ENCODE measurements around the gene DYNC1I1.

DYNC1I1 gene

DNA sequence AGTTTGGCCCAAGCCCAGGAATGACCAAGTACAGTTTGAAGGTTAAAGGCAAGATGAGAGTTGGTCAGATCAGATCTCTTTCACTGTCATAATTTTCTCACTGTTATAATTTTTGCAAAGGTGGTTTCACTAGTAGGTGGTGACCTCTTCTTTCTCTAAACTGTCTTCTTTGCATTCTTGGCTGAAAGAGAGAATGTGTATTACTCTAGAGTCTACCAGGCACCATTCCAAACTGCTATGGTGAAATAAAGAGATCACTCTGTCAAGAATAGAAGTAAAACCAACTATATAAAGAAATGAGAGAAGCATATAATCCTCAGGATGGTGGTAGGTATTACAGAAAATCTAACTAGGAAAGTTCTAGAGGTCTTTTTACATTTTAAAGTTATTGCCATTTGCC lies 72.7 kb downstream of the DYNC1I1 start:
- DNase-seq (ENCODE audit: insufficient read length, low spot score), result no peak

DNA sequence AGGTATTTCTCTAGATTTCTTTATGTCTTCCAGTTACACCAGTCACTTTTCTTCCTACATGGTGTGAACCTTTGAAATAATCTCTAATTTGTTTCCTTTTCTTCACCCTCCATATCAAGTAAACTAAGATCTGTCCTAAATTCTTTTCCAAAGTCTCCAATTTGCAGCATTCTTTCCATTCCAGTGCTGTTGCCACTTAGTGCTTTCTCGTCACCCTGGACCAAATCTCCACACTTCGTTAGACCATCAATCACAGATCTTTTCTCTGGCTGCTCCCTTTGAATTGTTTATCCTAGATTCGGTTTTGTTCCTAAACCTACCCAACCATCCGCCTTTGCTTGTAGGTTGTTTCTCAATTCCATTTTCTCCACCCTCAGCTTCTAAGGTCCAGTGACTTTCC lies 74.7 kb downstream of the DYNC1I1 start:
- no peak for FAIRE-seq

More for the DNA sequence above, 72.7 kb downstream of the DYNC1I1 start:
- FAIRE-seq, result no peak

DNA sequence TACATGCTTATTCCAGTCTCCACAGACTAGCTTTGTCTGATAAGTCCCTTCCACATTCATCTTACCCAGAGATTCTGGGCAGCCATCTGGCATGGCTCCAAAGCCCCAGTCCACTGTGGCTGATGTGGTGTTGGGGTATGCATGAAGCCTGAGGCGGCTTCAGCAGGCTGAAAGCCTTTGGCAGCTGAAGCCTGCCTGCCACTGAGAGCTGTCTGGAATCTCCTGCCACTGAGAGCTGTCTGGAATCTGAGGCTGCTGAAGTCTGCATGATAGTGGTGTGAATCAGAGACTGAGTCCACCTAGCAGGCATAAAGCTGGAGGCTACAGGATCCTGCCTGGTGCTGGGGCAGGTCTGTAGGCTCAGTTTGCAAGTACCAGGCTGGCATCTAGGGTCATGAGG lies 87.1 kb downstream of the DYNC1I1 start:
- no peak for DNase-seq (ENCODE audit: insufficient read length, low spot score)
- FAIRE-seq, result no peak

More for the DNA sequence above, 74.7 kb downstream of the DYNC1I1 start:
- no peak for DNase-seq (ENCODE audit: insufficient read length, low spot score)

DNA sequence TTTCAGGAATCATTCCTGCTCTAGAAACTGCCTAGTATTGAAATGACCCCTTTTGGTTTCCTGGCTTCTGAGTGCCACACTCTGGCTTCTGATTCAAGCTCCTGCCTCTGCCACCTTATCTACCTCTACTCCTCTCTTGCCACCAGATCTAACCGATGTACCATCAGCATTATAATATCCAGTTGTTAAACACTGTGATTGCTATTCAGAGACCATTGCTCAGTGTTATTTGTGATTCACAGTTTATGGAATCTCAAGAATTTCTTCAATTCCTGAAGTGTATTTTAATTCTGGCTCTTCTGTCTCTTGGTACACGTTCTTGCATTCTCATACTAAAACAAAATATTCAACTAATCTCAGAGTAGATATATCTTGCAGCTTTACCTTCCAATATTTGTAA lies 88.7 kb downstream of the DYNC1I1 start:
- FAIRE-seq (no peak), DNase-seq (ENCODE audit: insufficient read length, low spot score) (no peak)

DNA sequence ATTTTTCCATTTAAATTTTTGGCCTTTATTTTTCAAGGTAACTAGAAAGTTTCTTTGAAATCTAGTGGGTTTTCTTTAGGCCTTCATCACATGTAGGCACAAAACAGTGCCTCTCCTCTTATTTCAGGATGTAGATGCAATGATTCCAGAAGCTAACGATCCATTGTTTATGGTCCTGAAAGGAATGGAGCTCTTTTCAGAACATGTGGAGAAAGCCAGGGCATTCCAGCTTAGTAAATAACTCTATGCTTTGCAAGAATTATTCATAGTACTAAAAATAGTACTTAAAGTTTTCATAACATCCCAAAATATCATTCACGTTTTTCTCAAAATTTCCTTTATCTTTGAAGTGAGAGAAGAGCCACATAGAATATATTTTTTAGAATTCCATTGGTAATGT lies 91.3 kb downstream of the DYNC1I1 start:
- no peak for DNase-seq (ENCODE audit: insufficient read length, low spot score)
- FAIRE-seq, result no peak

DNA sequence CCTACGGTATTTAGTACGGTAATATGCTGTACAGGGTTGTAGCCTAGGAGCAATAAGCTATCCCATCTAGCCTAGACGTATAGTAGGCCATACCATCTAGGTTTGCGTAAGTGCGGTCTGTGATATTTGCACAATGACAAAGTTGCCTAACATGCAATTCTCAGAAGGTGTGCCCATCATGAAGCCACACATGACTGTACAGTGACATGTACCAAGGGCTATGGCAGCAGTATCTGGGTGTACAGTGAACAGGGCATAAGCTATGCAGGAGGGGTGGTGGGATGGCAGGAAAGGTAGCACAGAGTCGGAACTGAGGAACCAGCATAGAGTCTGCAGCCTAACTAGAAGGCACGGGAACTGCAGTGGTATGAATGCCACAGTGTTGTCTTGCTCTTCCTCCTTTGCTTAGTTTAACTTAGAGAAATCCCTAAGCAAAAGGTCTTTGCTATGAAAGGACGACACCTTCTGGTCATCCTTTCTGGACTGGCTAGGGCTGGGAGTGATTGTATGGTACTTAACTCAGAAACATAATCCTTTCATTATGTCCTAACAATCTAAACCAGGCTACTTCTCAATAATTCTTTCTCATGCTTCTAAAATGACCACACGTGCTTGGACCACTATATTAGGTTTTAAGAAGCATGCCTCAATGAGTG lies 93.5 kb downstream of the DYNC1I1 start:
- FAIRE-seq (no peak), DNase-seq (ENCODE audit: insufficient read length, low spot score) (no peak)

DNA sequence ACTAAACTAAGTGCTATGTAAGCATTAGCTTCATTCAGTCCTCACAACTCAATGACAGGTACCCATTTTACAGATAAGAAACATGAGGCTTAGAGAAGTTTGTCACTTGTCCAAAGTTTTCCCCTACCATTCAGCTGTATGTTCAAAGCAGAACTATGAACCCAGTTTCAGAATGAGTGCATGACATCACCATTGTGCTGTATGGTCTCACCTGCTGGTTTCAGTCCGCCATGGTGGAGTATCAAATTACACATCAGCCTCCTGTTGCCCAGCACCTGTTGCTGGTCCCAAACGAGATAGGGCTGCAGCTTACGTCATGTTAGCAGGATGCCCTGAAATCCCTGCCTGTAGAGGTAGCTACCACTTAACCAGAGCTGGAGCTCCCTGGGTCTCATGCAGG lies 95.0 kb downstream of the DYNC1I1 start:
- no peak for FAIRE-seq
- DNase-seq (ENCODE audit: insufficient read length, low spot score), result no peak

DNA sequence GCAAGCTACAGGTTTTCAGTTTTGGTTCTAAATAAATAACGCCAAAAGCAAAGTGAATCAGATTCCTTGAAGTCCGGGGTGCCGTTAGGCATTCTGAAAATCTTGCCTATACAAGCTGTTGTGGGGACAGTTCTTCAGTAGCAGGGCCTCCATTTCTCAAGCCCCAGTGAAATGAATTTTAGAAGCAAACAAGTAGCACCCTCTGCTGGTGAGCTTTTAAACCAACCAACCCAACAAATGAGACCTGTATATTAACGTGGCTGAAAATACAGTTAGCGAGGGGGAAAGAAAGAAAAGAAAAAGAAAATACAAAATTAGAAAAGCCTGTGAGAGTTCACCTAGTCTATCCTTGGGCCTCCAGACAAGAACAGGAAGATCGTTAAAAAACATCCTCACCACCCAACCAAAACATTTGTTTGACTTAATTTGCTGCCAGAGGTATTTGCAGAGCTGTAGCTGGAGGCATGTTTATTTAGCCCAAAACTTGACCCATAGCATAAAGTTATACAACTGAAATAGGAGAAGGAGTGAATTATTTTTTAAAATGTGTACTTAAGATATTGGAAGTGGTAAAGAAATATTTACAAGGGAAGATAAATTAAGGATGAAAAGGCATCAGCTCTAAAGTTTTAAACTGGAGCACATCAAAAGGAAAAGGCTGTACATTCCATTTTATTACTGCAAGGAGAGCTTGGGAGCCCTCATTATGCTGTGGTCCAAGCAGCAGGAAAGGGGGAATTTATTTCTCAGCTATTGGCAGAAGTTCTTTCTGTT lies 98.9 kb downstream of the DYNC1I1 start:
- FAIRE-seq, result peak; percentile 58
- DNase-seq (ENCODE audit: insufficient read length, low spot score), result no peak

DNA sequence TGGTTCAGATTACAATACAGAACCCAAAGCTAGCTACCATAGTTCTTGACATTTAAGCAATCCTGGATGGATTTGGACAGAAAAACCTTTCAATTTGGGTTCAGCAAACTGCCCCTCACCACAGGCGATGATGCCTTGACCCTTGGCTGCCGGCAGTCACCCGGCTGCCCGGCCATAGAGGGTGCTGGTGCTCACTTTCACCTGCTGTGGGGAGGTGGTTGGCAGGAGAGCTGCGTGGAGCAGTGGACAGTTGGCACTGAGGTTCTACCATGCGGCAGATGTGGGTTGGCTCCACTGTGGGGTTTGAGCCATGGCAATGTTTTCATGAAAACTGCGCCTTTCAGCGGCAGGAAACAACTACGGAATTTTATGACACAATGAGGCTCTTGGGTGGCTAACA lies 99.5 kb downstream of the DYNC1I1 start:
- DNase-seq (ENCODE audit: insufficient read length, low spot score) (no peak), FAIRE-seq (no peak)

DNA sequence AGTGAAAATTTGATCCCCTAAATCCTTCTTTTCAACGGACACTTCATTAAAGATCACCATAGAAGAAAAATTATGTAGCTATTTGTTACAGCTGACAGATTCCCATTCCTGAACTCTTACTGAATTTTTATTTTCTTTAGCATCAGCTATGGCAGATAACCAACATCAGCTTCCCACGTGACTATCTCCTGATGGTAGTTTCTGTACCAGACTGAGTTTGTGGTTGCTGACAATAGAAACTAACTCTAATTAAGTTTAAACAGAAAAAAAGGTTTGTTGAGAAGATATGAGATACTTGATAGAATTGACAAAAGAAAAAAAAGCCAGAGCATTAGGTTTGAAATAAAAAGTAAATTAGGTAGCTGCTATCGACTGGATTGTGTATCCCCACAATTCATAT lies 101.8 kb downstream of the DYNC1I1 start:
- FAIRE-seq, result no peak
- no peak for DNase-seq (ENCODE audit: insufficient read length, low spot score)

DNA sequence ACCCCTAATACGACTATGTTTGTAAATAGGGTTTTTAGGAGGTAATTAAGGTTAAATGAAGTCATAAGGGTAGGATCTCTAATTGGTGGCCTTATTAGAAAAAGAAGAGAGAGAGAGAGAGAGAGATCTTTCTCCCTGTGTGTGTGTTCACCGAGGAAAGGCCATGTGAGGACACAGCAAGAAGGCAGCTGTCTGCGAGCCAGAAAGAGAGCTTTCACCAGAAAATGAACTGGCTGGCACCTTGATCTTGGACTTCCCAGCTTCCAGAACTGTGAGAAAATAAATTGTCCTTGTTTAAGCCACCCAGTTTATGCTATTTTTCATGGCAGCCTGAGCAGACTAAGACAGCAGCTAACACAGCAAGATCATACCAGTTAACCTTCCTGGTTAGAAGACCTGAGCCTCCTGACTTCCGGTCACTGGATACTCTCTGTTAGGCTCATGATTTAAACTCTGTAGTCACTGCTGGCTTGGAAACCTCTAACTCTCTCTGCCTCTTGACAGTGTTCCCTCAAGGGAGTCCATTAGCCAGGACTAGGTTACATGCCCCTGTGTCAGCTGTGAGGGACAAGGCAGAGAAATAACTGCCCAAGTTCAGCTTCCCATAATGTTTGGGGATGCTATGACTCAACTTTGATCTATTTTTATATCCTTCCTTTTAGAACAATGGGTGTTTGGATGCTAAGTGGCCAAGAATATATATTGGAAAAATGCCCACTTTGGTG lies 102.3 kb downstream of the DYNC1I1 start:
- DNase-seq (ENCODE audit: insufficient read length, low spot score) (no peak), FAIRE-seq (no peak)

DNA sequence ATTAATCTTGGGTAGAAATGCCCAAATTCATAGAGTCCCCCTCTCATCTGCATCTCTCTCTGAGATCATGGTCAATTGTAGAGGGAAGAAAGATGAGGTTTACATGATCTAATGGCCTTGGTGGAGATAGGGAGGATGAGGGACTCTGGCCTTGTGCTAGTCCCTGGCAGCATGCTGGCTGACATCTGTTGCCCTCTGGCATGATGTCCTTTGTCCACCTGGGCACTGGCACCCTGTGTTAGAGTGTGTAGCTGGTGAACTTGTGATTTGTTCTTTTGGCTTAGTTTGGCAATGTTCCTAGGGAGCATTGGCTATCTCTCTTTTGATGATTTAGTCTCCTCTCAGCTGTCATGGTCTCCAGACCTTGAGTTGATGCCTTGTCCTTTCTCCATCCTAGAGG lies 103.2 kb downstream of the DYNC1I1 start:
- no peak for FAIRE-seq

DNA sequence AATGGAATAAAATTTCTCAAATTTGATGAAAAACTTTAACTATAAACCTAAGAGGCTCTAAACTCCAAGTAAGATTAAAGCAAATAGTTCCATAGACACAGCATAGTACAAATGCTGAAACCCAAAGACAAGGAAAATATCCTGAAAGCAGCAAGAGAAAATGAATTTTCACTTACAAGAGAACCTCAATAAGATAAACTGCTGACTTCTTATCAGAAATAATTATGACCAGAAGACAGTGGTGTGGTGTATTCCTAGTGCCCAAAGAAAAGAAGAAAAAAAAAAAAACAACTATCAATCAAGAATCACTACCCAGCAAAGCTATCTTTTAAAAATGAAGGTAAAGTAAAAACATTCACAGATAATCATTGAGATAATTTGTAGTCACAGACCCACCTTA lies 106.3 kb downstream of the DYNC1I1 start:
- no peak for DNase-seq (ENCODE audit: insufficient read length, low spot score)
- FAIRE-seq, result no peak

More for the DNA sequence above, 103.2 kb downstream of the DYNC1I1 start:
- no peak for DNase-seq (ENCODE audit: insufficient read length, low spot score)

DNA sequence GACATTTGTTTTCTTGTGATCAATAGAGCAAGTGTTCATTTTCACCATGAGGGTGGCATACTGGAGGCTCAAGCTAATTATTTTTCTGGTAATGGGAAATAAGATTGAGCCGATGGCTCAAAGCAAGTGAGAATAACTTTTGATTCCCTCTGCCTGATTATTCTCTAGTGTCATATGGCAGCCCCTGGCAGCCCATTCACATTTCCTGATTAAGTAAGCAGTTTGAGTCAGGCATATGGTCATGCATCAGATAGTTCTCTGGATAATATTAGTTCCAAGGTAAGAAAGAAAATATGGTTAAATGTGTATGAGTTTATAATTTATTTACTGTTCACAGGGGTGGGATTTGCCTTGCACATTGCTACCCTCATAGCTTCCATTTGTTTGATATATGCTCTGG lies 109.2 kb downstream of the DYNC1I1 start:
- no peak for FAIRE-seq

DNA sequence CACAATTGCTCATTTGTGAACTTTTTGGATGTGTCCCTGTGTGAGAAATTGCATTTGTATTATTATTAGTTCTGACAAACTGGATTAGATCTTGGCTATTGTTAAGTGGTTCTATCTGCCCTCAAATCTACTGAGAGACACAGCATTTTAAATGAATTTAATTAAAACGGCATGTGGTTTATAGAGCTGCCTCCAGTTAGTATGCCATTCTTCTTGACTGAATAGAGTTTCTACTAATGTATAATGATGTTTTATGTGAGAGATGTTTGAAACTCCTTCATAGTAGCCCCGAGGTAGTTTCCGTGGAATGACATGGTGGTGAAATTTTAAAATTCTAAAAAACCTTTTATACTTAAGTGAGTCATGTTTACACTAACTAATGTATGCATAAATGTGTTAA lies 110.9 kb downstream of the DYNC1I1 start:
- FAIRE-seq, result no peak
- DNase-seq (ENCODE audit: insufficient read length, low spot score), result no peak

More for the DNA sequence above, 109.2 kb downstream of the DYNC1I1 start:
- no peak for DNase-seq (ENCODE audit: insufficient read length, low spot score)

DNA sequence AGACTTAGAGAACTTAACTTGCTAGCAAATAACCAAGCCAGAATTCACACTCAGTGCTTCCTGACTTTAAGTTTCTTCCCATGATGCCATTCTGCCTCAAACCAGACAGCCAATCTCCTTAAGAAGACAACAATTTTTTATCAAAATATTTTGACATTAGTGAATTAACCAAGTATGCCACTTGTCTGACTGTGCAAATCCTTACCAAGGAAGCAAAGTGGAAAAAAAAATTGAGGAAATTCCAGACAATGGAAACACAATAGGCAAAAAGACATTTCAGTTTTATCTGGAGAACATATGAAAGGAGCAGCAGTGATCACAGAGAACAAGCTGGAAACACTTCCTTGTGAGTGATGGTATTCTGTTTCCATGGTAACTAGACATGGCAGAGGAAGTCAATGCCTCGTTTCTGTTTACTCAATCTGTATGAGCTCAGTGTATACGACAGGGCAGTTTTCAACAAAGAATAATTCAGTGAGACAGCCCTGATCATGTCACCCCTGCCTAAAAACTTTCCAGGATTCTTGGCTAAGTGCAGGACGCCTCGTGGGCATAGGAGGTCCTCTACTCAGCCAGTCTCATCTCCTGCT lies 114.2 kb downstream of the DYNC1I1 start:
- DNase-seq (ENCODE audit: insufficient read length, low spot score), result no peak
- FAIRE-seq, result no peak

DNA sequence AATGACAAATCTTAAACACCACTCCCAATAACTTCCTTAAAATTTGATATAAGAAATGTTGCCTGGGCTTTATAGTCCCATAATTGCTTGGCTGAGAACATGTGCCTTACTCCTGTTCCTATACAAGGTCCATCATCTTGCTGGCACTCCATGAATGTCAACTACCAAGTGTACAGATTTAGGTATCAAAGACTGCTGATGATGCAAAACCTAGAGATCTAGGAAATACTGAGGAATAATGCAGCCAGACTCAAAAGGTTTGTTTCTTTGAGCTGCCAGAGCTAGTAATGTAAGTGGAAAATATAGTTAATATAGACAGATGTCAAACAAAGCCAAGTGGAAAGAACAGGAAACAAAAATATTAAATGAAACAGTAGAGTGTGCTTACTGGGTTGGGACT lies 121.1 kb downstream of the DYNC1I1 start:
- no peak for FAIRE-seq
- no peak for DNase-seq (ENCODE audit: insufficient read length, low spot score)

DNA sequence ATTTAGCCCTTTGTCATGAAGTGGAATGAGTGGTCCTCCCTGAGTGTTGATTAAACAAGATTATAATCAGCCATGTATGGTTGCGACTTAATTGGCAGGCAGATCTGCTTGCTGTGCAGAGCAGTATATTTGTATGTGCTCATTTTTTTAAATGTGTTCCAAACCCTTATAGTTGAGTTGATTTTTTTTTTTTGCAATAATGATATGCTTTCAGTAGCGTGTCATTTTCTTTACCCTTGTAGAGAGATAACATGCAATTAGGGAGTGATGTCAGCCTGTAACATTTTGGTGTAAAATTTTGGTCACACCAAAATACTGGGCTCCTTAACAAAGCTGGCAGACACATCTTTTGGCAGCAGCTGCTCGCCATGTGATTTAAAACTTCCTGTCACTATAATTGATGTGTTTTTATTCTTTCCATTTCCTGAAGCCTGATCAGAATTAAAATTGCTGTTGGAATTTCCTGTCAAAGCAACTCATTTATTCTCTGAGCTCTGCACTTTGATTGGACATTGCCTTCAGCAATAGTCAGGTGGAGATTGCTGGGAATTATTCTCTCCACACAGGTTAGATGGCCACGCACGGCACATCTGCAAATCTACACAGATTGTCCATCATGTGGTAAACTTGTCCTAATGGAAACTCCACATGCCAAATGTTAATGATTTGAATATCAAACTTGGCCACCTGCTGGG lies 125.3 kb downstream of the DYNC1I1 start:
- no peak for FAIRE-seq
- no peak for DNase-seq (ENCODE audit: insufficient read length, low spot score)

DNA sequence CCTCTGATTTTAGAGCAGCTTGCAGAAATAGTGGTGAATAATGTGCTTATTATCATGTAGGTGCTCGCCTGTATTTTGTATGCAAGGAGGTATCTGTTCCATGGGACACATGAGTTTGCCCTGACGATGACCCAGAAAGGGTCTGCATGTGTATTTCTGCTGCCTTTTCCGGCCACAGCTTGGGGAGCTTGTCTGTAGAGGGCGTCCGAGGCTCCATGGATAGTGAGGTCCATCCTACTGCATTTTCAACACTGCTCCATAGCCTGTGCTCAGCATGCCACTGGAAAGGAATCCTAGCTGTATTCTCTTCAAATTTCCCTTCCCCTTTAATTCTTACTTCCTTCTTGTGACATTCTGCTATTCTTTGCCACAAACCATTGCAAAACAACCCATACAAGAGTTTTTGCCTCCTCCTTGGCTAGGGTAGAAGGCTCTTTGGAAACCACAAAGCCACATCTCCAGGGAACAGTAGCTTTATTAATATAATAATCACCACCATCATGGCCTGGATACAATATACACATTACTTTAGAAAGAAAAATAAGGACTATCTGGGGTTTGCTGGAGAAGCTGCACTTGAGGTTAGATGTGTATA lies 127.7 kb downstream of the DYNC1I1 start:
- no peak for DNase-seq (ENCODE audit: insufficient read length, low spot score)
- FAIRE-seq, result no peak

DNA sequence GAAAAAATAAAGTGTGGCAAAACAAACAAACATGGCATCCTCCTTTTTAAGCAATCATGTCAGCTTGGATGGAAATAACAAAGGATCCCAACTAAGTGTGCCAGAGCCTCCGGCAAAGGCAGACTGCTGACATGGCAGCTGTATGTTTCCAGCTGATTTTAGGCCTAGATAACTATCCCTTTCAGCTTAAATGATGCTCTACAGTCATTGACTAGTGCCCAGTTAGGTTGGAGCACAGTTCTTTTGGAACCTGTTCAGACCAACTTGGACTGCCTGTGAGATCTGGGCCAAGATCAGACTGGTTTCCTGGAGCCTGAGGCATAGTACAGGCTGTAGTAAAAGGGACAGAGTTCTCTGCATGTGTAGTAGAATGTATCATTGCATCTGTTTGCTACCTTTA lies 128.7 kb downstream of the DYNC1I1 start:
- FAIRE-seq (no peak), DNase-seq (ENCODE audit: insufficient read length, low spot score) (no peak)
